A172 (cell line): ENCODE results near the gene MRPL38. TPM values are rescaled to one million over a fixed set of nuclear protein-coding genes. Genes with fewer than 3 reads are reported as not detected.
"Not testable (repeated sequence)": the region's sequence is repeated elsewhere in the genome, so short reads cannot be mapped to it uniquely, and the experiment has no call there.

Experiments used
- DNase-seq: peaks from one replicate; pipeline ENCODE4 v3.0.0-alpha.2; 2015; ENCODE audit warnings: low spot score
- total RNA-seq: library from RNA; depleted of rRNA; stranded (reverse); fragments of >200 nt; shearing (Covaris generic); gene quantifications from 2 replicates; pipeline ENCODE4 v1.2.3, GENCODE V29; 2014

MRPL38 gene
- total RNA-seq, 1 experiment from 2014 or later = 58.4 TPM

GRCh38 chr17:75896415-75897159 is 8.1 kb downstream of the MRPL38 start, which contains the start of gene TRIM65:
TRIM65 (minus strand) TSS chr17:75896951; CDS start chr17:75896937, 14 bp downstream.
- peak; percentile 54 for DNase-seq

GRCh38 chr17:75895370-75896155 is 9.1 kb downstream of the MRPL38 start:
- no peak for DNase-seq

- DNase-seq = no peak
These were observed 10.5 kb downstream of the MRPL38 start for GRCh38 chr17:75894049-75894733.

- DNase-seq = no peak
These were observed 11.2 kb downstream of the MRPL38 start for GRCh38 chr17:75893305-75894048.

GRCh38 chr17:75892556-75893224 is 12.0 kb downstream of the MRPL38 start:
- no peak for DNase-seq

- DNase-seq = no peak
These were observed 12.8 kb downstream of the MRPL38 start for GRCh38 chr17:75891605-75892555.

GRCh38 chr17:75891022-75891604 is 13.6 kb downstream of the MRPL38 start:
- DNase-seq = no peak

- DNase-seq = no peak
These were observed 15.2 kb downstream of the MRPL38 start for GRCh38 chr17:75889454-75889853.

- DNase-seq = no peak
These were observed 16.2 kb downstream of the MRPL38 start for GRCh38 chr17:75888484-75888883.

GRCh38 chr17:75885860-75886259 is 18.8 kb downstream of the MRPL38 start:
- DNase-seq = not testable (repeated sequence)

- no peak for DNase-seq
These were observed 19.3 kb downstream of the MRPL38 start for GRCh38 chr17:75885431-75885830.

GRCh38 chr17:75881678-75882454 is 22.8 kb downstream of the MRPL38 start:
- no peak for DNase-seq

- no peak for DNase-seq
These were observed 24.4 kb downstream of the MRPL38 start for GRCh38 chr17:75880266-75880665.

- peak; percentile 71 for DNase-seq
These were observed 26.3 kb downstream of the MRPL38 start, which contains the start of gene TRIM47 for GRCh38 chr17:75878174-75878998. TRIM47 (minus strand) TSS chr17:75878581; CDS start chr17:75878548, 33 bp downstream.

GRCh38 chr17:75877752-75878173 is 26.9 kb downstream of the MRPL38 start:
- peak; percentile 35 for DNase-seq

GRCh38 chr17:75876938-75877751 is 27.5 kb downstream of the MRPL38 start:
- peak; percentile 98 for DNase-seq
